Activated CD8-positive, alpha-beta T cell treated with anti-CD3 and anti-CD28 coated beads for 36 hours (primary cell): ENCODE results near the gene OR12D1. TPM values are rescaled to one million over a fixed set of nuclear protein-coding genes. Genes with fewer than 3 reads are reported as not detected.

ENCODE experiments used
- ATAC-seq: fragments of 200-7000 bp; cut with Tn5 transposase; one replicate; pipeline ENCODE4 v1.10.0; 2021; ENCODE audit warnings: mild to moderate bottlenecking, moderate library complexity
- CTCF ChIA-PET: fragments of 350-600 bp; sonication (Branson Sonifier 250); formaldehyde crosslinking; loops from one replicate; lab custom pipeline; 2021; ENCODE audit warnings: antibody characterized with exemption; lab: Charles Lee
- POLR2A ChIA-PET: fragments of 350-600 bp; sonication (Branson Sonifier 250); formaldehyde crosslinking; loops from one replicate; lab custom pipeline; 2021; ENCODE audit warnings: antibody characterized with exemption; lab: Charles Lee
- DNase-seq: peaks from one replicate; pipeline ENCODE4 v3.0.0-alpha.2; 2020
- H3K27ac Mint-ChIP-seq: one replicate; pipeline ENCODE4 v1.8.0; 2021; ENCODE audit warnings: mild to moderate bottlenecking, mixed read lengths
- H3K27me3 Mint-ChIP-seq: one replicate; pipeline ENCODE4 v1.8.0; 2021; ENCODE audit warnings: mixed read lengths
- H3K36me3 Mint-ChIP-seq: one replicate; pipeline ENCODE4 v1.8.0; 2021; ENCODE audit warnings: low read depth, mixed read lengths
- H3K4me1 Mint-ChIP-seq: one replicate; pipeline ENCODE4 v1.8.0; 2021; ENCODE audit warnings: low read depth, mixed read lengths
- H3K4me3 Mint-ChIP-seq: one replicate; pipeline ENCODE4 v1.8.0; 2021; ENCODE audit warnings: mild to moderate bottlenecking, moderate library complexity, mixed read lengths
- H3K9me3 Mint-ChIP-seq: one replicate; pipeline ENCODE4 v1.8.0; 2021; ENCODE audit warnings: mixed read lengths
- CTCF ChIP-seq: fragments of 200-600 bp; IDR thresholded peaks from one replicate; pipeline ENCODE4 v1.8.0; 2022; ENCODE audit warnings: antibody characterized with exemption, mild to moderate bottlenecking
- intact Hi-C: fragments of 100-400 bp; cut with micrococcal nuclease; formaldehyde crosslinking; loops from one replicate; pipeline ENCODE4 v1.10.0; 2022
- total RNA-seq, 2 experiments: library from RNA; stranded (reverse); gene quantifications; one replicate each; pipeline ENCODE4 v1.2.3, GENCODE V29; 2021

The OR12D1 gene
- total RNA-seq, 2 experiments from 2014 or later, result not detected

- Mint-ChIP-seq H3K4me3 (no peak within 1 kb of the TSS), H3K27ac (no peak within 1 kb of the TSS), H3K36me3 (no peaks in the 10 kb centered on the region), H3K4me1 (no peaks in the 10 kb centered on the region), H3K9me3 (no peaks in the 10 kb centered on the region), H3K27me3 (peaks cover 36% of the 10 kb centered on the region)
- ChIA-PET POLR2A (interaction anchor here (0.8 kb wide), 1 partner anchor 71 kb away, joined by 3 read pairs; no protein-coding TSS in a partner anchor), CTCF (no interaction called here)
- DNase-seq (no peak), ATAC-seq (no peak)
- intact Hi-C loops, result no loop called here
- TF ChIP-seq CTCF, result no peak
Measured at GRCh38 chr6:29395331-29395730, 19.4 kb upstream of the OR12D1 start, which contains the start of gene OR12D2. TSS of gene OR12D2 (plus strand) at chr6:29395631. CDS start at chr6:29396700, 1,069 bp downstream.

GRCh38 chr6:29399525-29399924 lies 15.2 kb upstream of the OR12D1 start:
- no peak for DNase-seq
- Mint-ChIP-seq H3K27me3 (peaks cover 36% of the 10 kb centered on the region), H3K27ac (no peak overlapping the region), H3K9me3 (no peaks in the 10 kb centered on the region), H3K4me3 (no peak overlapping the region), H3K4me1 (no peaks in the 10 kb centered on the region), H3K36me3 (no peaks in the 10 kb centered on the region)
- intact Hi-C loops, result no loop called here
- TF ChIP-seq CTCF, result no peak
- POLR2A ChIA-PET, result no interaction called here
- ATAC-seq, result no peak
- CTCF ChIA-PET, result interaction anchor here (1.3 kb wide), 1 partner anchor 32 kb away, joined by 3 read pairs; no protein-coding TSS in a partner anchor

GRCh38 chr6:29403801-29404200 lies 10.9 kb upstream of the OR12D1 start:
- Mint-ChIP-seq H3K36me3 (no peaks in the 10 kb centered on the region), H3K4me3 (no peak overlapping the region), H3K4me1 (no peaks in the 10 kb centered on the region), H3K27ac (no peak overlapping the region), H3K27me3 (peaks cover 39% of the 10 kb centered on the region), H3K9me3 (no peaks in the 10 kb centered on the region)
- ChIA-PET CTCF (no interaction called here), POLR2A (no interaction called here)
- no peak for ATAC-seq
- DNase-seq, result no peak
- TF ChIP-seq CTCF, result no peak
- intact Hi-C loops, result no loop called here

- Mint-ChIP-seq H3K4me1 (no peaks in the 10 kb centered on the region), H3K27me3 (peaks cover 20% of the 10 kb centered on the region), H3K9me3 (no peaks in the 10 kb centered on the region), H3K27ac (no peak overlapping the region), H3K4me3 (no peak overlapping the region), H3K36me3 (no peaks in the 10 kb centered on the region)
- ATAC-seq (no peak), DNase-seq (no peak)
- no peak for TF ChIP-seq CTCF
- intact Hi-C loops, result no loop called here
- CTCF ChIA-PET, result no interaction called here
- POLR2A ChIA-PET, result interaction anchor here (0.9 kb wide), 1 partner anchor 25 kb away, joined by 3 read pairs; no protein-coding TSS in a partner anchor
Measured at GRCh38 chr6:29419516-29419915, 4.8 kb downstream of the OR12D1 start.

GRCh38 chr6:29424168-29424567 lies 9.4 kb downstream of the OR12D1 start:
- H3K36me3 Mint-ChIP-seq, result no peaks in the 10 kb centered on the region
- H3K27me3 Mint-ChIP-seq, result peaks cover 31% of the 10 kb centered on the region

More at GRCh38 chr6:29424168-29424567, 9.4 kb downstream of the OR12D1 start:
- TF ChIP-seq CTCF, result no peak
- intact Hi-C loops, result no loop called here
- Mint-ChIP-seq H3K27ac (no peak overlapping the region), H3K4me1 (no peaks in the 10 kb centered on the region), H3K9me3 (no peaks in the 10 kb centered on the region), H3K4me3 (no peak overlapping the region)
- no peak for DNase-seq
- no peak for ATAC-seq
- POLR2A ChIA-PET, result no interaction called here
- CTCF ChIA-PET, result no interaction called here
